GM19372 (cell line): ENCODE measurements around the gene ZNRF3.
"Not testable (repeated sequence)": the region's sequence is repeated elsewhere in the genome, so short reads cannot be mapped to it uniquely, and the experiment has no call there.

Source experiments
- ATAC-seq: cut with Tn5 transposase; IDR thresholded peaks from one replicate; pipeline ENCODE4 v1.9.1; 2021; ENCODE audit warnings: mild to moderate bottlenecking, low read depth, moderate library complexity; ENCODE audit not compliant: unreplicated experiment

ZNRF3 gene

GRCh38 chr22:28927630-28928029 lies 44.3 kb downstream of the ZNRF3 start:
- ATAC-seq: no peak

- ATAC-seq: no peak
These were observed 45.8 kb downstream of the ZNRF3 start for GRCh38 chr22:28929197-28929596.

DNA sequence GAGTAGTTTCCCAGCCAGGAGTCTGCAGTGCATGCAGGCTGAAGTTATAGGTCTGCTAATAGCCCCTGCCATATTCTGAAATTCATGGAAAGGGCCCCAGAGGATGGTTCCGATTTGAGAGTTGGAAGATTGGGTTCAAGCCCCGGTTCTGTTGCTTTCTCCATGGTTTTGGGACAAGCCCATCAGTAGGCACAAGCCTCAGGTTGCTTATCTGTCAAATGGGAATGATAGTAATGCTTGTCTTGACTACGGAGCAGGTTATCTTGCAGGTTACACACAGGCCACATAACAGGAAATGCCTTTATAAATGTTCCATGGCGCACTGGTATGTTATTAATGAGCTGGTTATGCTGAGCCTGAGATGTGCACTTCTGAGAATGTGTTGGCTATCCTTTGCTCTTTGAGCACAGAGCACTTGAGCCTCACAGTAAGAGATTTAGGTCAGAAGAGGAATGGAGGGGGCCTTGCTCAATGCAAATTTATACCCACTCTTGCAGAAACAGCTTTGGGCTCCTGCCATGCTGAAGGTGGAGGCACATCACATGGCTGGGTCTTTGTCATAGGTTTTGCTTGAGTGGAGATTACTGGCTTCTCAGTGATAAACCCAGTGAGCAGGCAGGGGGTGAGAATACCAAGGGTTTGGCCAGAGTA lies 47.1 kb downstream of the ZNRF3 start:
- ATAC-seq: no peak

DNA sequence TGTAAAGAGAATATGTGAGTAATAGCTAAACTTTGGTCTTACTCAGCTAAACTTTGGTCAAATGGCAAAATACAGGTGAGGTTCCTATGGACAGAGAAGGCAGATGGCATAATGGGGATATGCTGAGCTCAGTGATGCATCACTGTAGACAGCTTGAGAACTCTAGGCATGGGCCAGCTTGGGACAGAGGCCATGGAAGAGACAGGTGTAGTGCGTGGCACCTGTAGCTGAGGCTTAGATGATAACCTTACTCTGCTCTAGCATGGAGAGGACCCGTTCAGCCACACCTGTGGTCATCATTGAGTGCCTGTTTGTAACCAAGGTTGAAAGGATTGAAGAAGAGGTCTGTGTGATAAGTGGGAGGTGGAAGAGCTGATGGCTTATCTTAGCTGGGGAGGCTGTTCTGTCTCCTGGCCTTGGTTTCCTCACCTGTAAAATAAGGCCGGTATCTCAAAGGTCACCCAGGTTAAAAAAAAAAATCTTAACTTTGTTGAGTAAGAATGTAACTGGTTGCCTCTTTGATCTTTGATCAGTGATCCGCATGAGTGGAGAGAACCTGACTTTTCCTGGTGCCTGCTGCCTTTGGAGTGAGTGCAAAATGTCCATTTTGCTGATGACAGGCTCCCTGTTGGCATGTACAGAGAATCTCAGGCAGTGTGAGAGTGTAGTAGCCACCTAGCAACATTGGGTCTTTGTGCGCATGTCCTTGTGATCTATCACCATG lies 48.6 kb downstream of the ZNRF3 start:
- ATAC-seq: no peak

- ATAC-seq: no peak
These were observed 49.9 kb downstream of the ZNRF3 start for GRCh38 chr22:28933321-28933720.

DNA sequence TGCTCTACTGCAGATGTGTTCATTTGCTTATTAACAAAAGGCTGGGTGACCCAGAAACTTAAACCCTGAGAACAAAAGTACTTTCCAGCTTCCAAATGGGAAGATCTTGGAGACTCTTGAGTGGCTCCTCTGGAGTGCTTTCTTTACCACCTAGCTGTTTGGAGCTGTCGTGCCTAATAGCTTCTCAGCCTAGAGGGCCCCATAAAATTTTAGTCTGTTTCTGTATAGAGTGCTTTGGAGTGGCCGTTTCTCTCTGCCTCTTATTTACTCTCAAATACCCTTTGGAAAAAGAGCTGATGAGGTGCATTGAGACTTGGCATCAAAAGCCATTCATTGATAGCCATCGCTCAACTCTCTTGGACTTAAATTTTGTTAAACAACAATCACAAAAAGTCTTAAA lies 50.7 kb downstream of the ZNRF3 start:
- ATAC-seq: no peak

GRCh38 chr22:28935140-28935539 lies 51.8 kb downstream of the ZNRF3 start:
- no peak for ATAC-seq

DNA sequence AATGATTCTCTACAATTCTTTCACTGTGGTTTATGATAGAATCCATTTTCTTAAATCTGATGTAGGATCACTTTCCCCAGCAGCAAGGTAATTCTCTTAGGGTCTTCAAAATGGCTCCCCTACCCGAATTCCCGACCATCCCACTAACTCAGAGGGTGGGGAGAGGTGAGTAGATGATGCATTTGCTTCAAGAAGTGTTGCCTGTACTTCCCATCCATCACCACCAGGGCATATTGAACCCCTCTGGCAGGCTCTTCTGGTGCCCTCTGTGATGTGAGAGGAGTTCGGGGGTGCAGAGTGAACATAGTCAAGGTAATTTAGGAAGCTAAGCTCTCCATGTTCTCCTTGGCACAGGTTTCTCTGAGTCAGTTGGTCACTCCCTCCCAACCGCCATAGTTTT lies 52.3 kb downstream of the ZNRF3 start:
- ATAC-seq: no peak

DNA sequence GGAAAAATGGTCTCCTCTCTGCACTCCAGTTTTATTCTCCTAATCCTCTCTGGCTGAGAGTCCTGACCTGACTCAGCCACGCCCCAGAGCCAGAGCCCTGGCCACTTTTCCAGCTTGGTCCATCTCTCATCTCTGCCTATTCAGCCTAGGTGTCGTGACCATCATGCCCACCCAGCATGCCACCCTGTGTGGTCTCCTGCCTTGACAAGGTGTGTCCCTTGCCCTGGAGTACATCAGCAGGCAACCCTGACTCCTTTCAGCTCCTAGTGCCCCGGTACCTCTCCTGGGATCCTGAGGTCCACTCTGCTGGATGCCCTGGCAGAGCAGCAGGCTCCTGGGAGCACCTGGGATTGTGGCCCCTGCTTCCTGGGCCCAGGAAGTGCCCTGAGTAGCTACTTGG lies 52.8 kb downstream of the ZNRF3 start:
- ATAC-seq: no peak

- no peak for ATAC-seq
These were observed 54.0 kb downstream of the ZNRF3 start for GRCh38 chr22:28937206-28938025.

GRCh38 chr22:28938286-28938833 lies 55.0 kb downstream of the ZNRF3 start:
- ATAC-seq: no peak

GRCh38 chr22:28939394-28939793 lies 56.0 kb downstream of the ZNRF3 start:
- no peak for ATAC-seq

GRCh38 chr22:28939932-28940331 lies 56.6 kb downstream of the ZNRF3 start:
- no peak for ATAC-seq

DNA sequence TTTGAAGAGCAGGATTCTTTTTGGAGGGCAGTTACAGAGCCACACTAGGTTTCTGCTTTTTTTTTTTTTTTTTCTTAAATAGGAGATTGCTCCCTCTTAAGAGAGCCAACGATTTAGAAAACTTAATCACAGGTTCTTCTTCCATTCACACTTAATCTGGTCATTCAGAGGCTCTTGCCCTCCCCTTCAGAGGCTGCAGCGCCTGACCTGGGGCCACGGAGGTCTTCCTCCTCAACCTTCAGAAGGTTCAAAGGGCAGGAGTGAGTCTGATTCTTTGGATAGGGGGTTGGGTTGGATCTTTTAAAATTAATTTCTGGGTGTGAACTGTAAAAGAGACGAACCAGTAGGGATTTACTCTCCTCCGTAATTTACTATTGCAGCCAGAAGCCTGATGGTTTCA lies 57.1 kb downstream of the ZNRF3 start:
- no peak for ATAC-seq

DNA sequence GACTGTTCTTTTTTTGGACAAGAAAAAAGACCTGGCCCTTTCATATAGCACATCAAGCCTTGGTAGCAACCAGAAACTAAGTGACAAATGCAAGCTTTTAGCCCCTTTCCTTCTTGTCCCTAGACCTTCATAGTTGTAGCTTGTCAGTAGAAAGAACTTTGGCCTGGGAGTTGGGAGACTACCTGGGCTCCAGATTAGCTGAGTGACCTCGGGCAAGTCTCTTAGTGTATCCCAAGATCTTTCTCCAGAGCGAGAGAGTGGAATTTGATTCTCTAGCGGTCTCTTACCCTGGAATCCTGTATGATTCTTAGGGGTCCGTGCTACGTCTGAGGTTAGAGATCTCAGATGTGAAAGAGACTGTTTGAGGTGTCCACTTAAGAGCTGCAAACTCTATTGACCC lies 59.0 kb downstream of the ZNRF3 start:
- no peak for ATAC-seq

DNA sequence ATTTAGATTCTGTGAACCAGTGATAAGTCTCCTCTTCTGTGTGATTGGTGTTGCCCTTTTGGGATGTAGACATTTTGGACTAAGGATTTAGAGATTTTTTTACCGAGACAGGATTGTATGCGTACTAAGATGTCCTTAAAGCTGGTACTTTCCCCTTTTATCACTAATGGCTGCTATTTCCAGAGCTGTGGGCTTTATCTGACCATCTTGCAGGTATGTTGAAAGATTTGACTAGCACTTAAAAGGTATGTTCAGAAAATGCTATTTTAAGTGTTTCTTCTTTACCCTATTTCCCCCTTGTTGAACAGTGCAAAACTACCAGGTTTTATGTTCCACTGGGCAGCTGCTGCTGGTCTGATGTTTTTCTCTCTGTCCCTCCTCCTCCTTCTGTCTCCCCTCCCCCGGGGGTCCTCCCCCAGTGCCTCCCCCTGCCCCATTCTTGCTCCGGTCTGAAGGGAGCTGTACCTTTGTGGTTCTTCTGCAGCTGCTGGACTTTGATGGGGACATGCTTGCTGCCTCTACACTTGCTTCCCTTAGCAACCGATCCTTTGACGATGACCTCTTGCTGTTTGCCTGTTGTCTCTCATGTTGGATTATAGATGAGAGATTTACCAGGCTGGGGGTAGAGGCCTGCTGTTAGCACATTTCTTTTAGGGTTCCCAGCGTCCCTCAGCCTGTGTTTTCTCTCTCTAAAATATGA lies 59.6 kb downstream of the ZNRF3 start:
- ATAC-seq: no peak

- ATAC-seq: no peak
These were observed 60.1 kb downstream of the ZNRF3 start for GRCh38 chr22:28943501-28943879.

DNA sequence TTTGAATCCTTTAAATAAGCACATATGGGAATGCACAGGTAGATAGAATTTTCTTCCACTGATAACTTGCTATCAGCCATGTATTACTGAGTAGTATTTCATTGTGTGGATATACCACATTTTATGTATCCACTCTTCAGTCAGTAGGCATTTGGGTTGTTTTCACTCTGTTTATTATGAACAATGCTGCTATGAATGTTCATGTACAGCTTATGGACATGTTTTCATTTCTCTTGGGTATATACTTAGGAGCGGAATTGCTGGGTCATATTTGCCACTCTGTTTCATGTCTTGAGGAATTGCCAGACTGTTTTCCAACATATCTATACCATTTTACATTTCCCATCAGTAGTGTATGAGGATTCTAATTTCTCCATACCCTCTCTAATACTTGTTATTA lies 63.8 kb downstream of the ZNRF3 start:
- no peak for ATAC-seq

DNA sequence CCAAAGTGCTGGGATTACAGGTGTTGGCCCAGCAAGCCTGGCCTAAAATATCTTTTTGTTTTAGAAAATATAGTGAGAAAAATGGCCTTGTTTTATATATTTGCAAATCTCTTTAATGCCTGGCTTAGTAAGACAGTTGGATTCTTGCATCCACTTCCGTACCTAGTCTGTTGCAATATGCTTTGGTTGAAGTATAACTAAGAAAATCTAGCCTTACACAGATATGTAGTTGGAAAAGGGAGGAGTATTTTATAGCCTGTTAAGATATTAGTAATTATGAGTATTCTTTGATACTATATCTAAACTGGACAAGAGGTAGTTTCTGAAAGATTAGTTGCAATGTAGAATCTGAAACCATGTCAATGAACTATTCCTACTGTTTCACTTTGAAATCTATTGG lies 65.1 kb downstream of the ZNRF3 start:
- ATAC-seq: no peak

- ATAC-seq: not testable (repeated sequence)
These were observed 65.6 kb downstream of the ZNRF3 start for GRCh38 chr22:28948860-28949551.
